Kidney (tissue), 14 donors: ENCODE measurements around the gene ADARB2. TPM values are rescaled to one million over a fixed set of nuclear protein-coding genes. Genes with fewer than 3 reads are reported as not detected.

Source experiments
- DNase-seq, 5 donors: peaks; one replicate each; pipeline ENCODE4 v3.0.0-alpha.2; 2013 to 2020
- FAIRE-seq: peaks from 2 replicates; lab custom pipeline; 2012; peaks lifted over from hg19 to GRCh38; lab: Jason Lieb, UNC
- H3K27ac ChIP-seq, 2 donors: one replicate each; pipeline ENCODE4 v1.7.0; 2013; ENCODE audit warnings: low read depth in 2 of 2, low read length in 2 of 2, inconsistent platforms in 1 of 2
- H3K27me3 ChIP-seq: one replicate; pipeline ENCODE4 v1.7.1; 2013; ENCODE audit warnings: low read length, inconsistent platforms; ENCODE audit not compliant: control insufficient read depth, insufficient read depth
- H3K36me3 ChIP-seq, 3 donors: one replicate each; pipeline versions ENCODE4 v1.7.0 to v1.7.1; 2013; ENCODE audit warnings: low read length in 3 of 3, control low read depth in 1 of 3, inconsistent platforms in 1 of 3; ENCODE audit not compliant: insufficient read depth in 3 of 3, control insufficient read depth in 2 of 3
- H3K4me1 ChIP-seq, 3 donors: one replicate each; pipeline versions ENCODE4 v1.7.0 to v1.7.1; 2013; ENCODE audit warnings: low read length in 3 of 3, inconsistent platforms in 1 of 3, low read depth in 1 of 3; ENCODE audit not compliant: control insufficient read depth in 2 of 3, insufficient read depth in 2 of 3
- H3K4me3 ChIP-seq, 3 donors: one replicate each; pipeline versions ENCODE4 v1.7.0 to v1.8.1; 2013; ENCODE audit warnings: low read length in 3 of 3, control low read depth in 1 of 3, inconsistent platforms in 1 of 3
- H3K9ac ChIP-seq, 3 donors: one replicate each; pipeline versions ENCODE4 v1.7.0 to v1.7.1; 2013; ENCODE audit warnings: low read length in 3 of 3, control low read depth in 1 of 3, inconsistent platforms in 1 of 3
- H3K9me3 ChIP-seq, 3 donors: one replicate each; pipeline versions ENCODE4 v1.7.0 to v1.7.1; 2013; ENCODE audit warnings: low read length in 3 of 3, control low read depth in 1 of 3, inconsistent platforms in 1 of 3; ENCODE audit not compliant: control insufficient read depth in 2 of 3, insufficient read depth in 1 of 3
- CTCF ChIP-seq: IDR thresholded peaks from 3 replicates; pipeline ENCODE4 v1.5.1; 2012; ENCODE audit warnings: mild to moderate bottlenecking, moderate library complexity, borderline replicate concordance; ENCODE audit not compliant: insufficient read depth; ENCODE audit errors: extremely low read depth
- intact Hi-C: fragments of 100-400 bp; cut with DNase I; formaldehyde crosslinking; loops from one replicate; pipeline ENCODE4 v1.11.1; 2022
- polyA plus RNA-seq: library from polyadenylated mRNA; stranded (reverse); fragments of 350-450 nt; fragmentation: Illumina TruSeq; extraction: RNeasy Lipid Tissue Mini Kit (QIAGEN cat#74804); gene quantifications from one replicate; pipeline ENCODE4 v1.2.3, GENCODE V29; 2014; ENCODE audit warnings: low read depth, low replicate concordance; ENCODE audit not compliant: insufficient read depth
- total RNA-seq: library from RNA; stranded (reverse); fragmentation: NEBNext Ultra II Directional; extraction: Animal tissue kit (Norgen Biotek cat#: 25700); gene quantifications from one replicate; pipeline ENCODE4 v1.2.1, GENCODE V29; 2021
- donor health status: control.
- donor health status: control.
- donor health status: control.
- donor health status: control.
- donor health status: control.
- donor health status: DM: yes; HTN: yes; CAD: no.
- donor health status: Normal renal cell carcinoma (clear cell type).

Gene ADARB2
- total and polyA plus RNA-seq, 2 donors from 2014 or later, result 1.0 to 1.3 TPM

DNA sequence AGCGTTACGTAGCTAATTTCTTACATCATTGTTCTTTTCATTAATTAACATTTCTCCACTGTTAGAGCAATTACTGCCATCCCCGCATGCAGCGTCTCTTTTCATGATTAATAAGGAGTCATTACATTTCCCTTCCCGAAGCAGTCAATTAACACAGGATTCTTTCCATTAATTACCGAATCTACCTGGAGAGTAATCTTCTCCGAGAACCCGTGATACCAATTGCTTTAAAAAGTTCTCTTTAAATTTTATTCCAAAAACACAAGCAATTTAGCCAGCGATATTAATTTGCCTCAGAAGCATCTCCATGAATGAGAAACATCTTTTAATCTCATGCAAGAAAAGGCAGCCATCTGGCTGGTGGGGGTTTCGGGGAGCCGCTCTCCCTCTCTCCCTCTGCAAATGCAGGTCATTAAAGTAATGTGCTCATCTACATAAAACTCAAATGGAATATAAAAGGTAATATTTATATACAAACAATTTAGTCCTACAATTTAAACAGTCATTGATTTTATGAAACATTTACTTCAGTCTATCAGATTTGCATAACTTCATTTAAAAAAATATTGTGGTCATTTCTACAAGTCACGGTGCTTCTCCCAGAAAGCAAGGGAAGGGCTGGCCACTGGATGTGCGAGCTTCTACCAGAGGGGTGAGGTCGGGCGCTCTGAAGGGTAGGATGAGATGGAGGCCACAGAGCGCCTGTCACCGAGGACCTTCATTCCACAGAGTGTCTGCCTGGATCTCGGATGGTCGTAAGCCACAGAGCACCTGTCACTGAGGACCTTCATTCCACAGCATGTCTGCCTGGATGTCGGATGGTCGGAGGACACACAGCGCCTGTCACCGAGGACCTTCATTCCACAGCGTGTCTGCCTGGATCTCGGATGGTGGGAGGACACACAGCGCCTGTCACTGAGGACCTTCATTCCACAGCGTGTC, 536.2 kb downstream of the ADARB2 start:
- no peak for TF ChIP-seq CTCF
- DNase-seq (no peak), FAIRE-seq (no peak)
- H3K36me3 ChIP-seq, result no peaks in the 10 kb centered on the region
- H3K27me3 ChIP-seq, result no peaks in the 10 kb centered on the region
- H3K9ac ChIP-seq, result no peak overlapping the region
- H3K4me3 ChIP-seq, result no peak overlapping the region
- no peaks in the 10 kb centered on the region for H3K4me1 ChIP-seq
- intact Hi-C loops, result no loop called here
- no peaks in the 10 kb centered on the region for H3K9me3 ChIP-seq
- no peak overlapping the region for H3K27ac ChIP-seq

DNA sequence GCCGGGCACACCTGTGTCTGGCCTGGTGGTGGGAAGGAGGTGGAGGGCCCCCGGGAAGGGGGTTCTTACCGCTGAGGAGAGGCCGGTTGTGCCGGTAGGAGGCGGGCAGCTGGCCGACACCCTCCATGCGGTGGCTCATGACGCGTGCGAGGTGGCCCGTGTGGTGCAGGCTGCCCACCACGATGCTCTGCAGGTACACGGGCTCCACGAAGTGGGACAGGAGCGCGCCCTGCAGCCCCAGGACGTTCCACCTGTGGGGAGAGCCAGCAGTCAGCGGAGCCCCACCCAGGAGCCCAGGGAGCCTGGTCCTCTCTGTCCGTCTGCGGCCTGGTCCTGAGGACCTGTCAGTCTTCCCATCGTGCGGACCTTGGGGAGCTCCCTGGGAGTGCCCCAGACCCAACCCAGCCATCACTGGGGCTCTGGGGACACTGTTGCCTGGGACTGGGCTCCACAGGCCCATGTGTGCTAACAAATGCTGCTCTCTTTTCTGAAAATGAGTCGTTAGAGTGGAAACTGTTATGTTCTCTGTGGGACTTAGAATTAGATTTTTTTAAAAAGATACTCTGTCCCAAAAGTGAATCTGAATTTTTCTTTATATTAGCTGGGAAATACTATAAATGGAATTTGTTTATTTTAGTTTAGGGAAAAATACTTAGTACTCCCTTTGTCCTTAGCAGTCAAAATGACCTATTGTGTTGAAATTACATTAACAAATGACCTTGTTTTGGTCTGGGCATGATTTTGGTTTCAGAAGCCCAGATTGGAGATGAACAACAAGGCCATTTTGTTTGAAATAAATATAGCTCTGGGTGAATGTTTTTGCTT, 537.2 kb downstream of the ADARB2 start:
- Histone ChIP-seq H3K9me3 (no peaks in the 10 kb centered on the region), H3K4me3 (no peak overlapping the region), H3K36me3 (no peaks in the 10 kb centered on the region), H3K27ac (no peak overlapping the region), H3K9ac (no peak overlapping the region), H3K27me3 (no peaks in the 10 kb centered on the region), H3K4me1 (no peaks in the 10 kb centered on the region)
- TF ChIP-seq CTCF, result no peak
- FAIRE-seq, result no peak
- intact Hi-C loops, result no loop called here
- DNase-seq, result no peak

DNA sequence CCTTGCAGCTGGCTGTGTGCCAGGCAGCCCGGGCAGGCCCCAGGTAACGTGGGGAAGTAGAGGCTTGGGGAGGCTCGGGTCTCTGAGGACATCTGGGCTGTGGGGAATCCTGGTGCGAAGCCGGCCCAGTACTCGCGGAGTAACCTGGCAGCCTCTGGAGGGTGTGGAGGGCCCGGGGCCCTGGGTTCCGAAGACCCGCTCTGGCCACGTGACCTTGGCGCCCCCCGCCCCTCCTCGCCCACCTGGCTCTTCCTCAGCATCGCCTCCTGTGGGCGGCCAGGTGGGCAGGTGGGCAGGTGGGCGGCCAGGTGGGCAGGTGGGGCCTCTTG, 538.0 kb downstream of the ADARB2 start:
- intact Hi-C loops, result no loop called here
- DNase-seq, result no peak
- H3K9me3 ChIP-seq, result no peaks in the 10 kb centered on the region
- H3K4me3 ChIP-seq, result no peak overlapping the region
- no peaks in the 10 kb centered on the region for H3K36me3 ChIP-seq
- FAIRE-seq, result no peak
- H3K27me3 ChIP-seq, result no peaks in the 10 kb centered on the region
- H3K9ac ChIP-seq, result no peak overlapping the region
- no peak for TF ChIP-seq CTCF
- H3K4me1 ChIP-seq, result peaks cover 0 to 1% (median 0%) of the 10 kb centered on the region in 3 donors
- H3K27ac ChIP-seq, result no peak overlapping the region
